Measurements from ENCODE around the gene WTAP. TPM values are rescaled to one million over a fixed set of nuclear protein-coding genes. Genes with fewer than 3 reads are reported as not detected.

WTAP gene
- total and polyA plus RNA-seq, 2 of the 8 experiments (the other 6 are each of a cell fraction or from before 2014, with no cell fraction given), result 32.6 to 120 TPM

DNA sequence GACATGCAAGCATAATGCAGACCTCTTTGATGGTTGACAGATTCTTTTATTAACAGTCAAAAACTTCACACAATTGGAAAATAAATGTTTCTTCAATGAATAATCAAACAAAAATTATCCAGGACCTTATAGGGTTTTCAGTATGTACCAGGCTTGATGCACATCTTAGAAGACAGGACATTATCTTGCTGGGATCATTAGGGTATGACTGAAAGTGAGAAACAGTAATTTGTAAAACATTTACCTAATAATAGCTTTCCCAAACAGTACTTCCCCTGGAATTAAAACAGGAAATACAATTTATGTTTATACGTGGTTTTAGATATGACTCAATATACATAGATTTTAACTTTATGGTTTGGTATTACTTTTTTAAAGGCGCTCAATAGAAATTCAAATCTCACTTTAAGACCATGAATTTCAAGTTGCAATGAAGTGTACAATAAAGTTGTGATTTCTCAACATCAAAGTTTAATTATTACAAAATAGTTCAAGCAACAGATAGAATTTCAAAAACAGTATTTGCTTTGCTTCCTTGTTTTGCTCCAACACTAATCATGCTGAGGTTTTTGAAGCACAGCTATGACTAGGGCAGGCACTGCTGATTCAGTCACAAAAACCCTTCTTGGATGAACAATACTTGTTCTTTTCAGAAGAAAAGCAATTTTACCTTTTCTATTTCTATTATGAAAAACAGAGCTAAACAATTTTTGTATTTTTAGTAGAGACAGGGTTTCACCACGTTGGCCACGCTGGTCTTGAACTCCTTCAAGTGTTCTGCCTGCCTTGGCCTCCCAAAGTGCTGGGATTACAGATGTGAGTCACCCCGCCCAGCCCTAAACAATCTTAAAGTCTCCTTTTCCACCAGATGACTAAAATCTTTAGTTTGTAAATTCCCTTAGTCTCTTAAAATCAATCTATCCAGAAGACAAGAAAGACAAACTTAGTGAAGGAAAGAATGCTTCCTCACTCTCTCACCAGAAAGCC, 47.9 kb upstream of the WTAP start (continued):
- TF ChIP-seq CEBPB (IDR thresholded peaks at IDR 0.05; ENCODE audit: low read depth, low read length), result no peak
- TF ChIP-seq, protein P1, sequence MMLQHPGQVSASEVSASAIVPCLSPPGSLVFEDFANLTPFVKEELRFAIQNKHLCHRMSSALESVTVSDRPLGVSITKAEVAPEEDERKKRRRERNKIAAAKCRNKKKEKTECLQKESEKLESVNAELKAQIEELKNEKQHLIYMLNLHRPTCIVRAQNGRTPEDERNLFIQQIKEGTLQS (IDR thresholded peaks at IDR 0.05; ENCODE audit: insufficient read depth, low read depth, low read length), result no peak
- no peak for TF ChIP-seq KDM5A (IDR thresholded peaks at IDR 0.05; ENCODE audit: low read length)
- no peak for TF ChIP-seq CBX5 (IDR thresholded peaks at IDR 0.05; ENCODE audit: low read depth, low read length)
- TF ChIP-seq SIRT6 (IDR thresholded peaks at IDR 0.05; ENCODE audit: low read length), result no peak
